Measurements from ENCODE around the gene BUD13. TPM values are rescaled to one million over a fixed set of nuclear protein-coding genes. Genes with fewer than 3 reads are reported as not detected.

BUD13 gene
- total RNA-seq, 1 experiment from 2014 or later, result 30.0 TPM

GRCh38 chr11:116712428-116712827 lies 60.4 kb downstream of the BUD13 start:
- ChIA-PET CTCF (no interaction called here), POLR2A (no interaction called here)
- in situ Hi-C loops (cut with HindIII; ENCODE audit: low pct_unique_long_range_greater_than_20kb, low sequenced_read_pairs) (no loop called here), intact Hi-C loops (cut with micrococcal nuclease; ENCODE audit: unreplicated experiment) (no loop called here)
- BruUV-seq (replicated peaks), result no TSS peak
- no peak overlapping the region for H3K4me3 ChIP-seq (ENCODE audit: low read depth in 2 of 2, low read length in 2 of 2)
- no peaks in the 10 kb centered on the region for H3K36me3 ChIP-seq (ENCODE audit: control insufficient read depth, insufficient read depth, low read length)
- H3K4me1 ChIP-seq (ENCODE audit: control insufficient read depth, insufficient read depth, low read length), result no peaks in the 10 kb centered on the region
- no peak for TF ChIP-seq REST (IDR thresholded peaks at IDR 0.05; ENCODE audit: insufficient read depth in 1 of 2, low read depth in 2 of 2, low read length in 1 of 2)
- no peak for TF ChIP-seq POLR2AphosphoS5 (IDR thresholded peaks at IDR 0.05; ENCODE audit: low read depth, low read length)
- TF ChIP-seq SIN3A (IDR thresholded peaks at IDR 0.05; ENCODE audit: borderline replicate concordance, insufficient read depth, low read depth, low read length), result no peak
- TF ChIP-seq, protein P1, sequence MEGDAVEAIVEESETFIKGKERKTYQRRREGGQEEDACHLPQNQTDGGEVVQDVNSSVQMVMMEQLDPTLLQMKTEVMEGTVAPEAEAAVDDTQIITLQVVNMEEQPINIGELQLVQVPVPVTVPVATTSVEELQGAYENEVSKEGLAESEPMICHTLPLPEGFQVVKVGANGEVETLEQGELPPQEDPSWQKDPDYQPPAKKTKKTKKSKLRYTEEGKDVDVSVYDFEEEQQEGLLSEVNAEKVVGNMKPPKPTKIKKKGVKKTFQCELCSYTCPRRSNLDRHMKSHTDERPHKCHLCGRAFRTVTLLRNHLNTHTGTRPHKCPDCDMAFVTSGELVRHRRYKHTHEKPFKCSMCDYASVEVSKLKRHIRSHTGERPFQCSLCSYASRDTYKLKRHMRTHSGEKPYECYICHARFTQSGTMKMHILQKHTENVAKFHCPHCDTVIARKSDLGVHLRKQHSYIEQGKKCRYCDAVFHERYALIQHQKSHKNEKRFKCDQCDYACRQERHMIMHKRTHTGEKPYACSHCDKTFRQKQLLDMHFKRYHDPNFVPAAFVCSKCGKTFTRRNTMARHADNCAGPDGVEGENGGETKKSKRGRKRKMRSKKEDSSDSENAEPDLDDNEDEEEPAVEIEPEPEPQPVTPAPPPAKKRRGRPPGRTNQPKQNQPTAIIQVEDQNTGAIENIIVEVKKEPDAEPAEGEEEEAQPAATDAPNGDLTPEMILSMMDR (IDR thresholded peaks at IDR 0.05), result no peak
- no peak for DNase-seq (ENCODE audit: low read depth, low spot score)
- H3K27ac ChIP-seq (ENCODE audit: low read length), result no peak overlapping the region
- H3K27me3 ChIP-seq (ENCODE audit: control insufficient read depth, insufficient read depth, low read length), result no peaks in the 10 kb centered on the region; the same call in 1 of the 2 replicates
- H3K9me3 ChIP-seq (ENCODE audit: control insufficient read depth, insufficient read depth, low read depth, low read length), result no peaks in the 10 kb centered on the region
- ATAC-seq, result no peak

DNA sequence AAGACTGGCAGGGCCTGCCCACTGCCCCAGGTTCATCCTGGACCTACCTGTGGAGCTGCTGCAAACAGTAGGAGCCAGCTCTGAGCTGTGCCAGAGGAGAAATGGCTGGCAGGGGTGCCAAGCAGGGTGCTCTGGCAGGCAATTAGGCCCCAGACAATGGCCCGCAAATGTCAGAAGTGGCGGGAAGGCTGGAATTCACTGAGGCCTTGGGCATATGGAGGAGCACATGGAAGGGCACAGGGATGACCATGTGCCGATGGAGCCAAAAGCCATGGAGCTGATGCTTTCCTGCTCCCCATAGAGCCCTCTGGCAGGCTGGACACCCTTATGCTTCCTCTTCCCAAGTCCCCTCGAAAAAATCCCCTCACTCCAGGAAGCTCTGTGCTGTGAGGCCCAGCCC lies 62.0 kb downstream of the BUD13 start:
- BruUV-seq (replicated peaks), result no TSS peak
- no peak overlapping the region for H3K27ac ChIP-seq (ENCODE audit: low read length)
- in situ Hi-C loops (cut with HindIII; ENCODE audit: low pct_unique_long_range_greater_than_20kb, low sequenced_read_pairs) (no loop called here), intact Hi-C loops (cut with micrococcal nuclease; ENCODE audit: unreplicated experiment) (no loop called here)
- DNase-seq (ENCODE audit: low read depth, low spot score), result no peak
- ChIA-PET CTCF (no interaction called here), POLR2A (no interaction called here)
- H3K4me3 ChIP-seq (ENCODE audit: low read depth in 2 of 2, low read length in 2 of 2), result no peak overlapping the region
- H3K4me1 ChIP-seq (ENCODE audit: control insufficient read depth, insufficient read depth, low read length), result no peaks in the 10 kb centered on the region
- H3K27me3 ChIP-seq (ENCODE audit: control insufficient read depth, insufficient read depth, low read length), result no peaks in the 10 kb centered on the region
- no peak for ATAC-seq
- no peak for TF ChIP-seq POLR2AphosphoS5 (IDR thresholded peaks at IDR 0.05; ENCODE audit: low read depth, low read length)
- TF ChIP-seq TCF7L2 (IDR thresholded peaks at IDR 0.05; ENCODE audit: low read depth, low read length), result no peak
- no peak for TF ChIP-seq REST (IDR thresholded peaks at IDR 0.05; ENCODE audit: insufficient read depth in 1 of 2, low read depth in 2 of 2, low read length in 1 of 2)
- no peak for TF ChIP-seq SIN3A (IDR thresholded peaks at IDR 0.05; ENCODE audit: borderline replicate concordance, insufficient read depth, low read depth, low read length)
- TF ChIP-seq, protein P1 (IDR thresholded peaks at IDR 0.05), result no peak
- H3K9me3 ChIP-seq (ENCODE audit: control insufficient read depth, insufficient read depth, low read depth, low read length), result no peaks in the 10 kb centered on the region
- H3K36me3 ChIP-seq (ENCODE audit: control insufficient read depth, insufficient read depth, low read length), result no peaks in the 10 kb centered on the region
